GM18508 (cell line): ENCODE measurements around the gene USO1.
"Not testable (repeated sequence)": the region's sequence is repeated elsewhere in the genome, so short reads cannot be mapped to it uniquely, and the experiment has no call there.

ENCODE experiments used
- ATAC-seq: cut with Tn5 transposase; IDR thresholded peaks from one replicate; pipeline ENCODE4 v1.9.1; 2021; ENCODE audit warnings: moderate number of reproducible peaks; ENCODE audit not compliant: insufficient read depth, unreplicated experiment

Gene USO1

GRCh38 chr4:75745721-75746199, 21.4 kb downstream of the USO1 start:
- ATAC-seq, result no peak

- no peak for ATAC-seq
Measured at GRCh38 chr4:75752637-75753036, 28.3 kb downstream of the USO1 start.

- no peak for ATAC-seq
Measured at GRCh38 chr4:75769036-75769435, 44.7 kb downstream of the USO1 start.

GRCh38 chr4:75771607-75772006, 47.2 kb downstream of the USO1 start:
- no peak for ATAC-seq

- no peak for ATAC-seq
Measured at GRCh38 chr4:75777589-75777988, 53.2 kb downstream of the USO1 start.

GRCh38 chr4:75779105-75779757, 54.9 kb downstream of the USO1 start:
- ATAC-seq, result no peak

- no peak for ATAC-seq
Measured at GRCh38 chr4:75781305-75781704, 56.9 kb downstream of the USO1 start.

GRCh38 chr4:75786526-75786925, 62.1 kb downstream of the USO1 start:
- no peak for ATAC-seq

- ATAC-seq, result no peak
Measured at GRCh38 chr4:75786938-75787337, 62.6 kb downstream of the USO1 start.

GRCh38 chr4:75790024-75790423, 65.6 kb downstream of the USO1 start:
- ATAC-seq, result no peak

GRCh38 chr4:75800972-75801371, 76.6 kb downstream of the USO1 start:
- ATAC-seq, result no peak

- ATAC-seq, result not testable (repeated sequence)
Measured at GRCh38 chr4:75806035-75806434, 81.7 kb downstream of the USO1 start.

GRCh38 chr4:75817901-75818300, 93.5 kb downstream of the USO1 start:
- ATAC-seq, result no peak

GRCh38 chr4:75819121-75819520, 94.7 kb downstream of the USO1 start:
- ATAC-seq, result no peak

GRCh38 chr4:75820197-75820596, 95.8 kb downstream of the USO1 start:
- no peak for ATAC-seq

- ATAC-seq, result no peak
Measured at GRCh38 chr4:75820676-75821075, 96.3 kb downstream of the USO1 start.

GRCh38 chr4:75821216-75821615, 96.8 kb downstream of the USO1 start:
- no peak for ATAC-seq

GRCh38 chr4:75821966-75822365, 97.6 kb downstream of the USO1 start:
- no peak for ATAC-seq

GRCh38 chr4:75822416-75822815, 98.0 kb downstream of the USO1 start:
- ATAC-seq, result no peak

GRCh38 chr4:75823812-75824211, 99.4 kb downstream of the USO1 start:
- ATAC-seq, result no peak

- no peak for ATAC-seq
Measured at GRCh38 chr4:75830906-75831305, 106.5 kb downstream of the USO1 start.

- ATAC-seq, result no peak
Measured at GRCh38 chr4:75831856-75832405, 107.6 kb downstream of the USO1 start.
